ENCODE data around the gene C1QTNF5. TPM values are rescaled to one million over a fixed set of nuclear protein-coding genes. Genes with fewer than 3 reads are reported as not detected.

The C1QTNF5 gene
- total and polyA plus RNA-seq, 4 donors = 1.9 to 6.4 (median 3.3) TPM

DNA sequence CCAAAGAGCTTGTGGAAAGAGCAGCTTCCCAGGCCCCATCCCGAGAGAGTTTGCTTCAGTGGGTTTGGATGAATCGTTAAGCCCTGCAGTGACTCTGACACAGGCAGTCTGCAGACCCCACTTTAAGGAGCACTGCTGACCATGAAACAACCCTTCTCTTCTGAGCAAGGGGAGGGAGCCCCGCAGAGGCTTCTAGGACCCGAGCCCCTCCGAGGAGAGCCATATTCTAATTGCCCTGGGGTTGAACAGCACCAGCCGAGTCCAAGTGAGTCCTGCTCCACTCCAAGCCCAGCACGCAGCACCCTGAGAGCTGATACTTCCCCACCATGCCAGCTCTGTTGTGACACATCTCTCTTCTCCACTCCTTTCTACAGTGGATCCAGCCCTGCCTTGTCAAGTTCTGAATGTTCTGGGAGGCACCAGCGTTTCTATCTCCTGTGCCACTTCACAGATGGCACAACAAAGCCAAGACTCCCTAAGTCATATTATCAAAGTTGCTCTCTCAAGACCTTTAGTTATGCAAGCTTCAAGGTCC is 30.5 kb upstream of the C1QTNF5 start:
- Histone ChIP-seq H3K4me3 (ENCODE audit: low read depth in 1 of 3, low read length in 3 of 3) (no peak overlapping the region), H3K9me3 (ENCODE audit: control insufficient read depth in 4 of 4, low read length in 3 of 4) (no peaks in the 10 kb centered on the region), H3K9ac (ENCODE audit: low read depth in 1 of 2, low read length in 2 of 2) (peak overlapping the region; percentile 22 to 53), H3K27me3 (ENCODE audit: control insufficient read depth in 4 of 4, insufficient read depth in 4 of 4, low read length in 3 of 4) (no peaks in the 10 kb centered on the region), H3K36me3 (ENCODE audit: control insufficient read depth in 4 of 4, insufficient read depth in 3 of 4, low read depth in 1 of 4, low read length in 3 of 4) (no peaks in the 10 kb centered on the region), H3K4me1 (ENCODE audit: control insufficient read depth in 4 of 4, insufficient read depth in 4 of 4, low read length in 3 of 4) (peaks cover 22 to 84% (median 64%) of the 10 kb centered on the region in 4 donors), H3K27ac (ENCODE audit: low read depth in 1 of 2, low read length in 2 of 2) (peak overlapping the region; percentile 96 to 97)
- TF ChIP-seq HNF4G (IDR thresholded peaks at IDR 0.05) (no peak), MAX (IDR thresholded peaks at IDR 0.05) (no peak), JUND (IDR thresholded peaks at IDR 0.05) (no peak), YY1 (IDR thresholded peaks at IDR 0.05) (no peak), SP1 (IDR thresholded peaks at IDR 0.05) (no peak), RAD21 (IDR thresholded peaks at IDR 0.05) (no peak), HNF4A (conservative IDR thresholded peaks at IDR 0.05) (no peak), CTCF (IDR thresholded peaks at IDR 0.05; ENCODE audit: low read depth, low read length, missing input control) (no peak), NR2F2 (IDR thresholded peaks at IDR 0.05) (no peak)
- TF ChIP-seq, protein P1, sequence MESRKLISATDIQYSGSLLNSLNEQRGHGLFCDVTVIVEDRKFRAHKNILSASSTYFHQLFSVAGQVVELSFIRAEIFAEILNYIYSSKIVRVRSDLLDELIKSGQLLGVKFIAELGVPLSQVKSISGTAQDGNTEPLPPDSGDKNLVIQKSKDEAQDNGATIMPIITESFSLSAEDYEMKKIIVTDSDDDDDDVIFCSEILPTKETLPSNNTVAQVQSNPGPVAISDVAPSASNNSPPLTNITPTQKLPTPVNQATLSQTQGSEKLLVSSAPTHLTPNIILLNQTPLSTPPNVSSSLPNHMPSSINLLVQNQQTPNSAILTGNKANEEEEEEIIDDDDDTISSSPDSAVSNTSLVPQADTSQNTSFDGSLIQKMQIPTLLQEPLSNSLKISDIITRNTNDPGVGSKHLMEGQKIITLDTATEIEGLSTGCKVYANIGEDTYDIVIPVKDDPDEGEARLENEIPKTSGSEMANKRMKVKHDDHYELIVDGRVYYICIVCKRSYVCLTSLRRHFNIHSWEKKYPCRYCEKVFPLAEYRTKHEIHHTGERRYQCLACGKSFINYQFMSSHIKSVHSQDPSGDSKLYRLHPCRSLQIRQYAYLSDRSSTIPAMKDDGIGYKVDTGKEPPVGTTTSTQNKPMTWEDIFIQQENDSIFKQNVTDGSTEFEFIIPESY (IDR thresholded peaks at IDR 0.05) = no peak
- TF ChIP-seq, protein P2, sequence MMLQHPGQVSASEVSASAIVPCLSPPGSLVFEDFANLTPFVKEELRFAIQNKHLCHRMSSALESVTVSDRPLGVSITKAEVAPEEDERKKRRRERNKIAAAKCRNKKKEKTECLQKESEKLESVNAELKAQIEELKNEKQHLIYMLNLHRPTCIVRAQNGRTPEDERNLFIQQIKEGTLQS (IDR thresholded peaks at IDR 0.05) = no peak
- 81% methylated on average over 8 of the region's 8 CpGs for WGBS
- no peak for DNase-seq (ENCODE audit: low spot score)

DNA sequence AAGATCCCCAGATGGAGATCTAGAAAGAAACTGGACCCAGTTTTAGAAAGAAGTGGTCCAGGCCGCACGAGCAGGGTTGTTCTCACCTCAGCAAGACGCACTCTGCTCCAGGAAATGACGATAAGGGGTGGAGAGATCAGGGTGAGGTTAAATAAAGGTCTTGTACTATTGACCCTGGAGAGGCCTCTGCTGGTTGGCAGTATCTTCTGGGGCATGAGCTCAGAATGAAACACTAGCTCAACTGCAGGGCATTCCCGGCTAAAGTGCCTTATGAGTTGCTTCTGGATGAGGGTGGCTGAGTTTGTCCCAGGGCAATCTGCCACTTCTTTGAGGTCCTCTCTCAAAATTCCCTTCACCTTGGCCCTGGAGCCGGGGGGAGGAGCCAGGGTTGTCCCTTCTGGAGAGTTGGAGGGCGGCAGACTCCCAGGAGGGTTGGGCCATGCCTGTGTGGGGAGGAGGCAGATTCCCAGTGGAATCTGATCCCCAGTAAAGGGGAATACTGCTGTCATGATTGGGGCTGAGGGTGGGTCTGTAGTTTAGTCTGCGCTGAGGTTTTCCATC is 29.9 kb upstream of the C1QTNF5 start:
- no peaks in the 10 kb centered on the region for H3K27me3 ChIP-seq (ENCODE audit: control insufficient read depth in 4 of 4, insufficient read depth in 4 of 4, low read length in 3 of 4)
- H3K4me1 ChIP-seq (ENCODE audit: control insufficient read depth in 4 of 4, insufficient read depth in 4 of 4, low read length in 3 of 4) = peaks cover 17 to 80% (median 60%) of the 10 kb centered on the region in 4 donors
- peak overlapping the region; percentile 22 to 53 for H3K9ac ChIP-seq (ENCODE audit: low read depth in 1 of 2, low read length in 2 of 2)
- H3K4me3 ChIP-seq (ENCODE audit: low read depth in 1 of 3, low read length in 3 of 3) = no peak overlapping the region
- no peaks in the 10 kb centered on the region for H3K9me3 ChIP-seq (ENCODE audit: control insufficient read depth in 4 of 4, low read length in 3 of 4)
- no peak for DNase-seq (ENCODE audit: low spot score)
- 27% methylated on average over 8 of the region's 8 CpGs for WGBS
- peak overlapping the region; percentile 96 to 97 for H3K27ac ChIP-seq (ENCODE audit: low read depth in 1 of 2, low read length in 2 of 2)
- H3K36me3 ChIP-seq (ENCODE audit: control insufficient read depth in 4 of 4, insufficient read depth in 3 of 4, low read depth in 1 of 4, low read length in 3 of 4) = no peaks in the 10 kb centered on the region
- TF ChIP-seq RAD21 (IDR thresholded peaks at IDR 0.05) (peak; percentile 37 to 45), CTCF (IDR thresholded peaks at IDR 0.05; ENCODE audit: low read depth, low read length, missing input control) (no peak), YY1 (IDR thresholded peaks at IDR 0.05) (peak; percentile 24), EGR1 (IDR thresholded peaks at IDR 0.05; ENCODE audit: low read depth in 2 of 2) (no peak), MAX (IDR thresholded peaks at IDR 0.05) (peak; percentile 89), HNF4A (conservative IDR thresholded peaks at IDR 0.05) (peak; percentile 92 to 93), RXRA (IDR thresholded peaks at IDR 0.05) (peak; percentile 98 to 99), FOXA1 (IDR thresholded peaks at IDR 0.05) (peak; percentile 26), NR2F2 (IDR thresholded peaks at IDR 0.05) (peak; percentile 95), HNF4G (IDR thresholded peaks at IDR 0.05) (peak; percentile 65), SP1 (IDR thresholded peaks at IDR 0.05) (peak; percentile 91), GABPA (IDR thresholded peaks at IDR 0.05 in 1 of 2, conservative IDR thresholded peaks at IDR 0.05 in 1 of 2) (peak in 1 of 2 donors; percentile 80), REST (IDR thresholded peaks at IDR 0.05) (peak; percentile 77), TAF1 (conservative IDR thresholded peaks at IDR 0.05) (no peak), FOXA2 (IDR thresholded peaks at IDR 0.05) (peak; percentile 59)
- TF ChIP-seq, protein P2 (IDR thresholded peaks at IDR 0.05) = peak; percentile 24
